ENCODE data around the gene SCAPER. TPM values are rescaled to one million over a fixed set of nuclear protein-coding genes. Genes with fewer than 3 reads are reported as not detected.

SCAPER gene
- total and polyA plus RNA-seq, 2 donors (not counting 1 experiment from before 2014, with no cell fraction given), result 8.3 to 61.6 TPM

DNA sequence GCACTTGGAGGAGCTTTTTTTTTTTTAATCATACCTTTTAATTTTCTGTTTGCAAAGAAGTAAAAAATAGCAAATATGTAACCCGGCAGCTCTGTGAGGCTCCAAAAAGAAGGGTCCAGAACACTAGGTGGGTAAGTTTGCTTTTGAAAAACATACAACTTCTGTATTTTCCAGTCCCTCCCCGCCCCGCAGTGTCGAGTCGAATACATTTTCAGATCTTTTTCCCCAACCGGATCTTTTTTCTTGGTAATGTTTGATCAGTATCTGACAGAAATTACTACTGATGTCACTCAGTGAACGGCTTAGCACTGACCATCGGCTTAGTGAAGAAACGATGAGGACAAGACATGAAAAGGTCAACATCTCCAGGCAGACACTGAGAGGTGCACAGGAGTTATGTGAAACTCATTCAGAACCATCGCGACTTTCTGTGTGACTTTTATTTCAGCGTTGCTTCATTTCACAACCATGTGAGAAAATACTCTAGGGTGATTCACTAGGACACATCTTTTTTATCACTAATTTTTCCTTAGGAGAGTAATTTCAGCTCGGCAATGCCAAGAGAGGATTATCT, 557.6 kb downstream of the SCAPER start:
- intact Hi-C loops (cut with micrococcal nuclease), result no loop called here
- peaks cover 10 to 57% (median 49%) of the 10 kb centered on the region in 4 experiments for H3K27me3 ChIP-seq (replicated peaks in 1 of 4; ENCODE audit: control extremely low read depth in 1 of 4, control insufficient read depth in 3 of 4, insufficient read depth in 4 of 4, low read length in 3 of 4)
- H3K4me3 ChIP-seq (ENCODE audit: control extremely low read depth in 1 of 5, extremely low read depth in 1 of 5, insufficient read depth in 1 of 5, low read depth in 2 of 5, low read length in 4 of 5), result peak overlapping the region in 1 of 5 experiments; percentile 55
- Mint-ChIP-seq H3K4me1 (peaks cover 18% of the 10 kb centered on the region), H3K27ac (no peak overlapping the region), H3K27me3 (peaks cover 40% of the 10 kb centered on the region), H3K9me3 (ENCODE audit: insufficient read depth) (no peaks in the 10 kb centered on the region), H3K4me3 (peak overlapping the region; percentile 7)
- H3K79me2 ChIP-seq (ENCODE audit: control insufficient read depth, insufficient read depth, low read length), result no peaks in the 10 kb centered on the region
- H3K4me2 ChIP-seq (replicated peaks; ENCODE audit: low read depth, low read length, poor library complexity, severe bottlenecking), result peak overlapping the region; percentile 90
- DNase-seq (peak; percentile 24), ATAC-seq (ENCODE audit: low read depth) (no peak)
- POLR2A ChIA-PET, result no interaction called here
- H3K27ac ChIP-seq (ENCODE audit: low read length in 2 of 2), result no peak overlapping the region
- 58% methylated on average over 3 of the region's 13 CpGs for WGBS (ENCODE audit: insufficient coverage)
- no peak overlapping the region for H2AFZ ChIP-seq (ENCODE audit: insufficient read depth, low read depth, low read length, poor library complexity, severe bottlenecking)
- TF ChIP-seq CTCF (IDR thresholded peaks at IDR 0.05) (no peak), EZH2 (IDR thresholded peaks at IDR 0.05; ENCODE audit: borderline replicate concordance, insufficient read depth, low read depth, low read length, poor library complexity, severe bottlenecking) (no peak)
- CTCF ChIA-PET, result no interaction called here
- no peak overlapping the region for H3K9ac ChIP-seq (ENCODE audit: low read length)
- H3K36me3 ChIP-seq (replicated peaks in 1 of 2; ENCODE audit: control extremely low read depth in 1 of 2, control insufficient read depth in 1 of 2, extremely low read depth in 1 of 2, insufficient read depth in 2 of 2, low read length in 1 of 2), result no peaks in the 10 kb centered on the region
- peaks cover 33 to 42% of the 10 kb centered on the region in 2 donors for H3K4me1 ChIP-seq (ENCODE audit: control insufficient read depth in 2 of 2, insufficient read depth in 2 of 2, low read length in 2 of 2)
- peaks cover 9% of the 10 kb centered on the region for H4K20me1 ChIP-seq (ENCODE audit: control insufficient read depth, insufficient read depth, low read length, poor library complexity, severe bottlenecking)
- peaks cover 3 to 24% (median 10%) of the 10 kb centered on the region in 3 donors for H3K9me3 ChIP-seq (ENCODE audit: control extremely low read depth in 1 of 3, control insufficient read depth in 2 of 3, insufficient read depth in 1 of 3, low read length in 2 of 3)
